Esophagus muscularis mucosa (tissue), 4 donors: ENCODE measurements around the gene PPP3CB.

Source experiments
- CTCF ChIP-seq, 3 experiments: fragments of 200-600 bp in 2 of 3; fragments of 450-650 bp in 1 of 3; sonication (generic) in 2 of 3; IDR thresholded peaks; one replicate each; pipeline ENCODE4 v1.5.1; 2017 to 2019; ENCODE audit warnings: antibody characterized with exemption in 3 of 3, mild to moderate bottlenecking in 2 of 3, moderate library complexity in 1 of 3
- EP300 ChIP-seq: sonication (generic); formaldehyde crosslinking; IDR thresholded peaks from one replicate; pipeline ENCODE4 v1.6.1; 2017; ENCODE audit warnings: antibody characterized with exemption
- POLR2A ChIP-seq: fragments of 450-650 bp; IDR thresholded peaks from one replicate; pipeline ENCODE4 v1.6.1; 2017; ENCODE audit warnings: antibody characterized with exemption, moderate library complexity, mild to moderate bottlenecking, low read depth
- POLR2AphosphoS5 ChIP-seq, 2 donors: sonication (generic); formaldehyde crosslinking; IDR thresholded peaks; one replicate each; pipeline ENCODE4 v1.6.1; 2017; ENCODE audit warnings: antibody characterized with exemption in 2 of 2

DNA sequence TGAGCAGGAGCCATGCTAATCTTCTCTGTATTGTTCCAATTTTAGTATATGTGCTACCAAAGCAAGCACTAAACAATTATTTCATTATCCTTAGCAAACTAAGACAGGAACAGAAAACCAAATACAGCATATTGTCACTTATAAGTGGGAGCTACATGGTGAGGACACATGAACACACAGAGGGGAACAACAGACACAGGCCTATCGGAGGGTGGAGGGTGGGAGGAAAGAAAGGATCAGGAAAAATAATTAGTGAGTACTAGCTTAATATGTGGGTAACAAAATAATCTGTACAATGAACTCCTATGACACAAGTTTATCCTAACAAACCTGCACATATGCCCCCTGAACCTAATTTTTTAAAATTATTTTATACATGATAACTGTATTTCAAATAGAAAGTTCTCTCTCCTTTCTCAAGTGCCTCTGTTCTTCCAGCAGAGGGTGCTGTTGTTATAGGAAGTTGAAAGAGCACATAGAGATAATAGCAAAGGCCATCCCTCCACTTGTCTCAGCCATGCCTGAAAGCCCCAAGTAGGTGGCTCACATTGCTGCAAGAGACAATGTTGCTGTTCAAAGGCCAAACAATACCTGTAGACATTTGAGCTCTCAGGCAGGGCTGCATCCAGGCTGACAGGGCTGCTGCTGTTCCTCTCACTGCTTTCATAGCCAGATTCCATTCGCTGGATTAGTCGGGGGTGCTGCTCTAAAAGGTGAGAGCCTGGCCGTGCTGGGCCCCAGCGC lies 33.4 kb upstream of the PPP3CB start:
- TF ChIP-seq CTCF (IDR thresholded peaks at IDR 0.05) = peak; percentile 80 to 90 (median 85)
- no peak for TF ChIP-seq EP300
- TF ChIP-seq POLR2AphosphoS5 (IDR thresholded peaks at IDR 0.05) = peak; percentile 28 to 31
- no peak for TF ChIP-seq POLR2A
